CMK (cell line): ENCODE data around the gene ZCCHC18.
"Not testable (repeated sequence)": the region's sequence is repeated elsewhere in the genome, so short reads cannot be mapped to it uniquely, and the experiment has no call there.

Experiments used
- DNase-seq: peaks from one replicate; pipeline ENCODE4 v3.0.0-alpha.2; 2010; ENCODE audit warnings: low read depth

Gene ZCCHC18

DNA sequence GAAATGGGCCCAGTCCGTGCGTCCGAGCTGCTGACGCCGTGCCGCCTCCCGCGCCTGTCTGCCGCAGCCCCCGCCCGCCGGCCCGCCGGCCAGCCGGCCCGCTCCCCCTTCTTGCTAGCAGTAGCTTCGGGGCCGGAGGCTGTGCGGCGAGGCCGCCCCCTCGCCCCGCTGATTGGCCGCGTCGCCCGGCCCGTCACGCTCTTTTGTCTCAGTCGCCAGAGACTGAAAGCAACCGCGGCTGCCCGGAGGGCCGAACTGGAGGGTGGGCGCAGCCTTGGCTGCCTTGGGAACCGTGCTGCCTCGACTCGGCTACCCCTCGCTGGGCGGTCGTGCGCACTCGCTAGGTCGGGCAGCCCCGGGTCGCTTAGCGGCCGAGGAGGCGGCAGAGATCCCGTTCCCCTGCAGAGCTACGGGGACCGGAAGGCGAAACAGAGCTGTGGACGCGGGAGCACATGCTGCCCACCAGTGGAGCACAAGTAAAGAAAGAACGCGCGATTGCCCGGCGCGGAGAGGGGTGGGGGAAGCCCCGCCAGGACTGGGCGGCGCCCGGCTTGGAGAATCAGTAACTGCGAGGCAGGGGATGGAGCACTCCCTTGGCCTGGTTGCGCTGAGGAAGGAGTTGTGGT is at the start of gene ZCCHC18:
Gene ZCCHC18, plus strand, starts transcription at position 198 of the 626 bp plus-strand sequence. CDS start 1,589 bp downstream, outside the sequence.
- no peak for DNase-seq

DNA sequence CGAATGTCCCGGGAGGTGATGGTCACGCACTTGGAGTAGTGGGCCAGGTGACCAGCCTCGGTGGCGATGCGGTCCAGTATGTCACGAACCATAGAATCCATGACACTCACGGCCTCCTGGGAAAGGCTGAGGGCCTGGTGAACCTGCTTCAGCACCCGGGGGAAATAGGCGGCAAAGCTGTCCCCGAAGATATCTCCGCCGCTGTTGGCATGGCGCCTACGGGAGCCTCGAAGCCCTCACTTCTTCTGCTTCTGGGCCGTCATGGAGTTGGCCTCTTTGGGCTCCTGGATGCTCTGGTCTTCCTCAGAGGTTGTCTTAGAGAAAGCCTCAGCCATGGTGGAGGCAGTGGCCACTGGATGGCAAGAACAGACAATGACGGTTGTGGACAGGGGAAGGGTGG is 49.7 kb upstream of the ZCCHC18 start:
- not testable (repeated sequence) for DNase-seq

DNA sequence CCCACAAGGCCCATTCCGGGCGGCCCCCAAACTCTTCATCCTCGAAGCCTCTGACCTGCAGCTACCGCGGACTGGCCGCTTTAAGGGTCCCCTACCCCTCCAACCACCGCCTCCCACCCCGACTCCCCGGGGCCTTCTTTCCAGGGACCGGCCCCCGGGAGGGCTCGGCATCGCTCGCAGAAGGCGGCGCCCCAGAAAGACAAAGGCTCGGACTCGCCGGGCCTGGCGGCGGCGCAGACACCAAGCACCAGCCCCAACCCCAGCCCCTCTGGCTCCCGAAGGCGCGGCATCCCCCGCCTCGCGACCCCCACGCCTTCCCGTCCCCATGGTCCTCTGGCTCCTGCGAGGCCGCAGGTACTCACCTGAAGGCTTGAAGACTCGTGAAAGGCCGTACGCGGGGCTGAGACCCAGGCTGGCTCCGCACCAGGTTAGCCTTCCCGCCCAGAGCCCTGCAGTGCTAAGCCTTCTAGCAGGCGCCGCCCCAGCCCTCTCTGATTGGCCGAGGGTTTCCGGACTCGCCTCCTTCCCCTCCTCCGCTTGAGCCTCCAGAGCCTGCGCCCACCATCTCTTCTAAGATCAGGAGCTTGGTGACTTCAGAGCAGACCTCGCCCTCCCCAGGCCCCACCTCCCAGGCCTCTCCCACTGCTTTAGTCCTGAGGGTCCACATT is 36.4 kb upstream of the ZCCHC18 start, which contains the start of gene TMSB15C:
Gene TMSB15C, minus strand, starts transcription at position 459 of the 668 bp plus-strand sequence.
- not testable (repeated sequence) for DNase-seq

DNA sequence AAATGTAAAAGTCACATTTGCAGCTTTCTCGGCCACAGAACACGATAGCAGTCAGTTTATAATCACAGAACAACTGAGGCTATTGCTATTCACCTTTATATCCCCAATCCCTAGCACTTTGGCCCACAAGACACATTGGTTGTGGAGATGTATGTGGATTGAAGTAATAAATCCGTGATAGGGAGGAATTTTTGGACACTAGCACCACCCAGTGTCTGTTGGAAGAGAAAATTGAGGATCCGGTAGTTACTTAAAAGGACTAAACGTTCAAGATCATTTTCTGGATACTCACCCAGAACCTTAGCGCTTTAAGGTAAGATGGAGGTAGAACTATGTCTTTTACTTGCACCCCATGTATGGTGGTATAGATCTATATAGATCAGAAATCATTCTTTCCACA is 34.5 kb upstream of the ZCCHC18 start:
- not testable (repeated sequence) for DNase-seq

DNA sequence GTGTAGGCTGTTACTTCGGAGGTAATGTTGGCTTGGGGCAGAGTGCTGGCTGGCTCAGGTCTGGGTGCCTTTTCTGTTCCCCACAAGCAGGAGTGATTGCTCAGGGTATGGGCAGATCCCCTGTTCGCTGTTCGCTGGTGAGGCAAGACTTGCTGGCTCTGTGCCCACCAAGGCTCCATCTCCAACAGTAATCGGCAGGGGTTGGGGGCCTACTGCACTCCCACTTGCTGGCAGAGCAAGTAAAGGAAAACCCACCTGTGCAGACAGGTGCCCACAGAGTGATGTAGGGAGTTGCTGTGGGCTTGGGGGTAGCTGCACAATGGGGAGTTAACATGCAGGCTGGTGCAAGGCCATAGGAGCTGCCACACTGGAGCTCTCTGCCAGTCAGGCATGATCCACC is 28.3 kb upstream of the ZCCHC18 start:
- DNase-seq, result no peak

DNA sequence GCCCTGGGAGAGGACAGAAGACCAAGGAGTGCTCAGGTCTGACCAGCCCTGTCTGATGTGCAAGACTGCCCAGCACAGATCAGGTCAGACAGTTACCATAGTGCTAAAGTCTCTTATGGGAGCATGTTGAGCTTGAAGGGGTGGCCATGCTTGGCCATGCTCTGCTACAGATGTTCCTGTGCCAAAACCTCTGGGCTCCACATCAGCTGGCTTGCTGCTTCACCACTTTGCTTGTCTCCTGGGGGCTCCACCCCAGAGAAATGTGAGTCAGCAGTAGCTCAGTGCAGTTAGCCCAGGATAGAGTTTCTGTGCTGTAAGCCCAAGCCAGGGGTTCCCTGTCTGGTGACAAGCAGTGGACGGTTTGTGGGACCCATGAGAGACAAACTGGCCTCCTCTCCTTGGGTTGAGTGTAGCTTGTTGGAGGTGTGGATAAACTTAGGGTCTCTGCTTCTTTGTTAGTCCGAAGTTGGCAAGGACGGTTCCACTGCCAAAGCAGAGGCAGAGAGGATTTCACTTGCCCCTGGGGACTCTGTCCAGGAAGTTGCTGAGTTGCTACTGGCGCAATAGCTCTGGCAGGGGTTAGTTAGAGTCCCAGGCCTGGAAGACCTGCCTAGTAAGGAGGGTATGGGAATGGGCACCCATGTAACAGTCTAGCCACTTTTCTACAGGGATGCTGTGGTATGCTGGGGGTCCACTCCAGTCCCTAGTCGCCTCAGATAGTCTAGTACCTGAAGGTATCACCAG is 27.6 kb upstream of the ZCCHC18 start:
- no peak for DNase-seq

DNA sequence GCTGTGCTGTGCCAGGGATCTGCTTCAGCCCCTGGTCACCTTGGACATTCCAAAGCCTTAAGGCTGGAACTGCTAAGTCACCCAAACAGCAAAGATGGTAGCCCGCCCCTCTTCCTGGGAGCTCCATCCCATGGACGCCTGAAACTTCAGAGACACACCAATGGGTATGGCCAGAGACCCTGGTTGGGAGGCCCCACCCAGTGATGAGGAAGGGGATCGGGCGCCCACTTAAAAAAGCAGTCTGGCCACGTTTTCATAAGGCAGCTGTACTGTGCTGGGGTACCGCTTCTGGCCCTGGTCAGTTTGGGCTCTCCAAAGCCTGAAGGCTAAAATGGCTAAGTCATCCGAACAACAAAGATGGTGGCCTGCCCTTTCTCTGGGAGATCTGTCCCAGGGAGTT is 26.8 kb upstream of the ZCCHC18 start:
- DNase-seq, result no peak

DNA sequence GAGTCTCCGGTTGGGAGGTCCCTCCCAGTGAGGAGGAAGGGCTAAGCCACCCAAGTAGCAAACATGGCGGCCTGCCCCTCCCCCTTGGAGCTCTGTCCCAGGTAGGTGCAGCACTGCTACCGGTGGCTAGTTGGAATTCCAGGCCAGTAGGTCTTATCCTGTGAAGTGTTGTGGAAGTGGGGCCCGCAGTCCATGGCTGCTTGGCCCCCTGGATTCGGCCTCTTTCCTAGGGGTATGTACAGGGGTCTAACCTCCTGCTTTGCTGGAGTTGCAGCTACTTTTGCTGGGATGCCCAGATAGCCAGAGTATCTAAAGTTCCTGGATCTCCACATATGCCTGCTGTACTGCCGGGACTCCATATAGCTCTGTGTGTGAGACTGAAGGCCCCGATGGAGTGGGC is 26.4 kb upstream of the ZCCHC18 start:
- DNase-seq, result no peak

DNA sequence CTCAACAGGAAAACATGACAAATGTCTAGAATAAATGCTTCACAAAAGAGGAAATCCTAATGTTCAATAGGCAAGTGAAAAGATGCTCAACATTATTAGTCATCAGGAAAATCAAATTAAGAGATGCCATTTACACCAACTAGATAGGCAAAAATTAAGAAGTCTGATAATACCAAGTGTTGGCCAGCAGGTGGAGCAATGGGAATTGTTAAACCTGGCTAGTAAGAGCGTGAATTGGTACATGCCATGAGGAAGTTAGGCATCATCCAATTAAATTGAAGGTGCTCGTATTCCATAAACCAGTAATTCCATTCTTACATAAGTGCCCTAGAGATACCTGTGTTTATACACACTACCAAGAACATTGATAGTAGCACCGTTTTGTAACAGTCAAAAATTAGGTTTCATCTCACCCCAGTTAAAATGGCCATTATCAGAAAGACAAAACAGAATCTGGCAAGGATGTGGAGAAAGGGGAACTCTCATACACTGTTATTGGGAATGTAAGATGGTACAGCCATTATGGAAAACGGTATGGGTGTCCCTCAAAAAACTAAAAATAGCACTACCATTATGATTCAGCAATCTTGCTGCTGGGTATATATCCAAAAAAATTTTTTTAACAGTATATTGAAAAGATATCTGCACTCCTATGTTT is 14.0 kb upstream of the ZCCHC18 start:
- no peak for DNase-seq

DNA sequence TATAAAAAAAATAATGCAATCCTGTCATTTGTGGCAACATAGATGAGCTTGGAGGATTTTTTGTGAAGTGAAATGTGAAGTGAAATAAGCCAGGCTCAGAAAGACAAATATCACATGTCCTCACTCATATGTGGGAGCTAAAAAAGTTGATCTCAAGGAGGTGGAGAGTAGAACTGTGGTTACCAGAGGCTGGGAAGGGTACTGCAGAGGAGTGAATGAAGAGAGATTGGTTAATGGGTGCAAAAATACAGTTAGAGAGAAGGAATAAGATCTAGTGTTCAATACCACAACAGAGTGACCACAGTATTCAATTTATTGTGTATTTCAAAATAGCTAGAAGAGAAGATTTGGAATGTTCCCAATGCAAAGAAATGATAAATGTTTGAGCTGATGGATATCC is 13.4 kb upstream of the ZCCHC18 start:
- DNase-seq, result no peak

DNA sequence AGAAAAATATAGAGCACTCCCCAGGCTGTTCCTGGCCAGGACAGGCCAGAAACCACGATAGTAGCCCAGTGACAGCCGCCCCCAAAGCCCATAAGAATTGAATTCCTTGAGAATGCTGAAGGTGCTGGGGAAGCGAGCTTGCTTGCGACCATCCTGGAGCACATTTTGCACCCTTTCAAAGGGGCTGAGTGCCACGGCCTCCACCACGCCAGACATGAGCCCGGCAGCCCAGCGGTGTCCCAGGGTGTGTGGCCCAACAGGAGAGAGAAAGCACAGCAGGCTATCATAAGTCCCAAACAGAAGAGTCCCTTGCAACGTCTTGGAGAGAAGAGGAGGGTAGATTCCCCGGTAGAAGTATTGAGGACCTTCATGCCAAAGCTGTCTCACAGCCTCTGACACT is 7.6 kb upstream of the ZCCHC18 start:
- DNase-seq, result no peak

DNA sequence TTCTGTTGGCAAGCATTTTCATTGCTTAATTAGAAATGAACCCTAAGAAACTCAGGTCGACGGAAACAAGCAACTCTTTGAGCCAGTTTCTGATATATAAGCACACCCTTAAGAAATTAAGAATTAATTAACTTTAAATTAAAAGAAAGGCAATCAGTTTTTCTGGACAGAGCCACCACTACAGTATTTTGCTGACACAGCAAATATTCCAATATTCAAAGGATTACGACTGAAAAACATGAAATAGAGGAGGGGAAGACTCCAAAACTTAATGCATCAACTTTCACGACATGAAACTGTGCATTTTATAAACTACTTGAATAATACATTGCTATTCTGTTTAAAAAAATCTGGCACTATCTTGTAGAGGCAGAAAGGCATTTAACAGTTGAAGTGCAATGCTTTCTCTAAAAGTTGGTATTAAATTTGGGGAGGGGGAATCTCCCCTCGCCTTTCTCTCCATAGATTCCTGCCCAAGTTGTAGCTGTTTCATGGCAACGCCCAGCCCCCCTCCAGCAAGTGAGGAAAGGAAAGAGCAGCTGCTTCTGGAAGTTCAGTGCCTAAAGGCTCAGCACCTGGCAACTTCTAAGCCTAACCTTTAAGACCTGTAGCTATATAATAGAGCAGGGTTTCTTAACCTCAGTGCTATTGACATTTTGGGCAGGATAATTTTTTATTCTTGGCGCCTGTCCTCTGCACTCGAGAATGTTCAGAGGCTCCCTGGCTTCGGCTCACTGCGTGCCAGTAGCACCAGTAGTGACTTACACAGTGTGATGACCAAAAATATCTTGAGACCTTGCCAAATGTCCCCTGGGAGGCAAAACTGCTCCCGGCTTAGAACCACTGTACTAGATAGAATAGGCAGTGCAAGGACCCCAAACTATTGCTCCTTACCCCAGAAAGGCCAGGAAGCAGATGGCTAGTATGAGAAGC is 6.7 kb upstream of the ZCCHC18 start:
- no peak for DNase-seq

DNA sequence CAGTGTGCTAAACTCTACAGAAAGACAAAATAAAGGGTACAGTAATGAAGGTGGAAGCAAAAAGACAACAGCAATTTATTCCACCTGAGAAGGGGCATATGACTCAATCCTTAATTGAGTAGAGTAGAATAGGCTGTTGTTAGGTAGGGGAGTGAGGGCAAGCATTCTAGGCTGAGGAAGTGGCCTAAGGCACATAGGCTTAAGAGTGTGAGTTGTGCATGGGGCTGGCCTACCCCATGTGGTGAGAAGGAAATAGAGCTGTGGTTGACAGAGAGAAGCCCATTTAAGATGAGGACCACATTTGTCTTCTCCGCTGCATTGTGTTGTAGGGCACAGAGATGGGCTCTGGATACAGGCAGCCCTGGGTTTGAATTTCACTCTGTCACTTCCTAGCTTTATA is 3.4 kb upstream of the ZCCHC18 start:
- DNase-seq, result no peak

DNA sequence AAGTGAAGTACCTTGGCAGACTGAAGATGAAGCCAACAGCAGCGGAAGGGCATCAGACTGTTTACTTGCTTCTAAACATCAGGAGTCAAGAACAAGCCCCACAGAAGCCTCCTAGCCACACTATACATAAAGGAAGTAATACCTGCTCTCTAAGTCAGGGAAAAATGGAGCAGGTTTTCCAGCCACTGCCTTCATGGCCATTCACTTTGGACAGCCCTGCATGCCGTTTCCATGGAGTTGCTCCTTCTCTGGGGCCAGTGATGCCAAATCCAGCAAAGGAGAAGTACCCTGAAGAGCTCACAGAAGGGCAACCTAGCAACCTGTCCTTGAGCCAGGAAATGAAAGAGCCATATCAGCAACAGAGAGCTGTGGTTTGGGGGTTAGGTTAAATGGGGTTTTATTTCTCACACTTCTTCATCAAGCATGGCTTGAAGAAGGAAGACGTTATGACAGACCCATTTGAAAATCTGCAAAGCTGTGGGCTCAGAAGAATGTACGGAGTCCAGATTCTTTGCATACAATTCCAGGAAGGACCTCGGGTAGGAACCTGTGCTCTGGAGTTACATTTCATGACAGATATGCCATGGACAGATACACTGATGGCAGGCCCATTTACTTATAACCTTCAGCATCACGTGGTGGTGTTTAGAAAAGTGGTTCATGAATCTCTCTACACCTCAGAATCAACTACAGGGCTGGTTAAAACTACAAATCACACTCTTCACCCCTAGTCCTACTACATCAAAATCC is 1.7 kb upstream of the ZCCHC18 start:
- not testable (repeated sequence) for DNase-seq

DNA sequence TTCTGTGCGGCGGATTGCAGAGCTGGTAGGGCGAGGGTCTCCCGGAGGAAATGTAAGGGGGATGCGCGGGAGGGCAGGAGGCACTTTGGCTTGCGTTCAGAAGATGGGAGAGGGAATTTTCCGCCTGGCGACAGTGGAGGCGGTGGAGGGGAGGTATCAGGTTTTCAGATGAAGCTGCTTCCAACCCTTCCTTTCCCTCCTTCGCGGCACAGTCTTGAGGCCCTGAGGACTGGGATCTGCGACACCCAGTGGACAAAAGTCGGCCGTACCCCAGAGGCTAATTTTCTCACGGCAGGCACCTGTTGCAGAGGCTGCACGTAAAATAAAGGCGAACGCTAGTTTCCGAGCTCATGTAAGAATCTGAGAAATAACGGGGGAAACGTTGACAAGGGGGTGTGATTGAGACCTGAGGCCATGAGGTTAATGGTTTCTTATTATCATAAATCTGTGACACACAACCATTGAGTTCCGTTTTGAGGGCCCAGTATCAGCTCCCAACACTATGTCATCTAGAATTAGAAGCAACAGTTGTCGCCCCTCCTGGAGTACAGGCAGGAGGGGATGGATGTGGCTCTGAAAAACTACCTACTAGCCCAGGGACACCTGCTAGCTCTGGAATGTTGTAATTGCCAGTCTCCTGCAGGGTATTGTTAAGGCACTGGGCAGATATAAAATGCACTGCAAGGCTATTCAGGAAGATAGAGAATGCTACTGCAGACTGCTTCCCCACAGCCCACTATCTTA is 1.1 kb downstream of the ZCCHC18 start:
- no peak for DNase-seq

DNA sequence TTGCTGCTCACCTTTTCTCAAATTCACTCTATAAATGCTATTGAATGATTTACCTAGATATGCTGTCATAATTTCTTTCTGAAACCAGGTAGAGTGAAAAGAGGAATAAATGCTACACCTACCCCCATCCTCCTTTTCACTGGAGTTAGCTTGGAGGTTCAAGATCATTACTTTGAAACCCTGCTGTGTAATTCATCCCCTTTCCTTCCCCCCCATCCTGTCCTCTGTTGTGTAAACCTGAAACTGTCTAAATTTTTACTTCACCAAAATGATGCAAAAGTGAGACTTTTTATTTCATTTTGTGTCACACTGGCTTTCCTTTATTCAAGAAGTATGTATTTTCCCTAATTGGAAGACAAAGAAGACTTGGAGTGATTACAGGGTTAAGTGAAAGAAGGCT is 5.4 kb downstream of the ZCCHC18 start:
- DNase-seq, result no peak

DNA sequence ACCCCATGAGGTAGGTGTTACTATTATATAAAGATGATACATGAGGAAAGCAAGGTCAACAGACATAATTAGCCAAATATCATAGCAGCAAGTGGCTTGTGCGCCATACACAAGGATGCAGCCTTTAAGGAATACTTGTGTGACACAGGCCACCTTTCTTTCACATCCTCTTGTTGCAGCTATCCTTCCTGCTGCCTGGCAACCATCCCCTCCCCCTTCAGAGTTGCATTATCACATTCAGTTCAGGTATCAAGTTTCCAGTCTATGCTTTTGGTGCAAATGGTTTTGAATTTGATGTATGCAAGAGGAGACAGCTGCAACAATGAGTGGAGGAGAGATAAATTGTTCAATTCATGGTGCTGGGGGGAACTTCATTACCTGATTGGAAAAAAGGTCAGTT is 6.4 kb downstream of the ZCCHC18 start:
- DNase-seq, result no peak

DNA sequence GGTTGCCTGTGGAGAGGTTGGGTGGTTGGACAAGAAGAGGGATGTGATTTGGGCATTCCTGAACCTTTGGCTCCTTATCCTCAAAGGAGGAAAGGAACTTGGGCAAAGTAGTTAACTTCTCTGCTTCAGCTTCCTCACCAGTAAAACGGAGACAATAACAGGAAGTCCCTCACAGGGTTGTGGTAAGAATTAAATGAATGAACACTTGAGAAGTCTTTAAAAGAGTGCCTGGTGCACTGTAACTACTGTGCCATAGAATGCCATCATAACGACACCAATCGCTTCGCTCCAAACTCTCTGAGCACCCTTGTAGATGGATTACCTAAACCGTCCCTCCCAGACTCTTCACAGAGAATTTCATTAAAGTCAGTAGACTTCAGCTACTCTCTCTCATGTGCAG is 10.5 kb downstream of the ZCCHC18 start:
- DNase-seq, result no peak

DNA sequence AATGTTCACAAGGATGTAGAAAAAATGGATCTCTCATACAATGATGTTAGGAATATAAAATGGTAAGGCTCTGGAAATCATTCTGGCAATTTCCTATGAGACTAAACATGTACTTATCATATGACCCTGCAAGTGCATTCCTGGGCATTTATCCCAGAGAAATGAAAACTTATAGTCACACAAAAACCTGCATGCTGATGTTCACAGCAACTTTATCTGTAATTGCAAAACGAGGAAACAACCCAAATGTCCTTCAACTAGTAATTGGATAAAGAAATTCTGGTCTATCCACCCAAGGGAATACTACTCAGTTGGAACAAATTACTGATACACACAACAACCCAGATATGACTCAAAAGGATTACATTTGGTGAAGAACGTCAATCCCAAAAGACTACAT is 14.5 kb downstream of the ZCCHC18 start:
- DNase-seq, result no peak

DNA sequence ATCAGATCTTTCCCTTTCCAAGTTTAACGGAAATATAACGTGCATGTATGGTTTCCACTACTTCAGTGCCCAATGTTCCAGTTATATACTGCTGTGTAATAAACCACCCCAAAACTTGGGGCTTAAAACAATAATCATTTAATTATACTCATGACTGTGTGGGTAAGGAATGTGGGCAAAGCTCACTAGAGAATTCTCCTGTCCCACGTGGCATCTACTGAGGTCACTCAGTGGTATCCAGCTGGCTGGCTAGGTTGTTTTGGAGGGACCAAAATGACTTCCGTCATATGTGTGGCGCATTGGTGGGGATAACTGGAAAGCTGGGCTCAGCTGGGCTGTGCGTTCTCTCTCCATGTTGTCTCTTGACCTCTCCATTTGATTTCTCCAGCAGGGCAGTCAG is 18.5 kb downstream of the ZCCHC18 start:
- no peak for DNase-seq
